Neuronal stem cell (in vitro differentiated cells): Measurements from ENCODE around the gene OTUD7B.

Experiments
- DNase-seq: peaks from one replicate; pipeline ENCODE4 v3.0.0-alpha.2; 2013; ENCODE audit warnings: low spot score
- H2AFZ ChIP-seq: one replicate; pipeline ENCODE4 v1.6.1; 2013; ENCODE audit warnings: mild to moderate bottlenecking, low read length, inconsistent platforms
- H2AK5ac ChIP-seq: 2 replicates; pipeline ENCODE4 v1.6.1; 2013; ENCODE audit warnings: low read depth, mild to moderate bottlenecking, inconsistent platforms, low read length, moderate library complexity, mixed read lengths
- H2BK120ac ChIP-seq: 2 replicates; pipeline ENCODE4 v1.6.1; 2013; ENCODE audit warnings: low read depth, mild to moderate bottlenecking, inconsistent platforms, low read length, moderate library complexity, mixed read lengths
- H2BK12ac ChIP-seq: one replicate; pipeline ENCODE4 v1.6.1; 2013; ENCODE audit warnings: low read length, inconsistent platforms
- H2BK15ac ChIP-seq: 2 replicates; pipeline ENCODE4 v1.6.1; 2013; ENCODE audit warnings: mild to moderate bottlenecking, low read length, inconsistent platforms, mixed read lengths
- H2BK5ac ChIP-seq: one replicate; pipeline ENCODE4 v1.6.1; 2013; ENCODE audit warnings: inconsistent platforms, mild to moderate bottlenecking, low read length, moderate library complexity
- H3K14ac ChIP-seq: one replicate; pipeline ENCODE4 v1.6.1; 2013; ENCODE audit warnings: low read length, inconsistent platforms
- H3K18ac ChIP-seq: 2 replicates; pipeline ENCODE4 v1.6.1; 2013; ENCODE audit warnings: low read length, inconsistent platforms
- H3K23ac ChIP-seq: 2 replicates; pipeline ENCODE4 v1.6.1; 2013; ENCODE audit warnings: low read depth, mild to moderate bottlenecking, mixed read lengths, low read length, inconsistent platforms; ENCODE audit not compliant: poor library complexity
- H3K27ac ChIP-seq: replicated peaks from 3 replicates; pipeline ENCODE4 v1.5.1; 2013; ENCODE audit warnings: low read length, inconsistent platforms
- H3K27me3 ChIP-seq, 3 experiments: 2 replicates each; pipeline ENCODE4 v1.6.1; 2013; ENCODE audit warnings: low read length in 3 of 3, mild to moderate bottlenecking in 2 of 3, inconsistent platforms in 1 of 3, low read depth in 1 of 3, mixed read lengths in 1 of 3, moderate library complexity in 1 of 3; ENCODE audit not compliant: control insufficient read depth in 3 of 3, insufficient read depth in 3 of 3
- H3K36me3 ChIP-seq, 2 donors: replicated peaks in 1 of 2; 2 replicates each; pipeline ENCODE4 v1.6.1; 2013; ENCODE audit warnings: low read length in 2 of 2; ENCODE audit not compliant: control insufficient read depth in 2 of 2, insufficient read depth in 2 of 2
- H3K4ac ChIP-seq: 2 replicates; pipeline ENCODE4 v1.6.1; 2013; ENCODE audit warnings: inconsistent platforms, mild to moderate bottlenecking, low read length, moderate library complexity
- H3K4me1 ChIP-seq, 2 donors: 1 replicate in 1 of 2; 2 replicates in 1 of 2; pipeline ENCODE4 v1.6.1; 2013; ENCODE audit warnings: low read length in 2 of 2, low read depth in 1 of 2; ENCODE audit not compliant: control insufficient read depth in 2 of 2, insufficient read depth in 1 of 2
- H3K4me2 ChIP-seq: one replicate; pipeline ENCODE4 v1.6.1; 2013; ENCODE audit warnings: mild to moderate bottlenecking, low read length, inconsistent platforms; ENCODE audit not compliant: insufficient read depth, poor library complexity, severe bottlenecking
- H3K4me3 ChIP-seq, 2 donors: 2 replicates each; pipeline ENCODE4 v1.5.1; 2013; ENCODE audit warnings: low read length in 2 of 2, mild to moderate bottlenecking in 2 of 2, inconsistent platforms in 1 of 2, moderate library complexity in 1 of 2
- H3K79me1 ChIP-seq: one replicate; pipeline ENCODE4 v1.6.1; 2013; ENCODE audit warnings: low read depth, mild to moderate bottlenecking, inconsistent platforms, low read length, moderate library complexity
- H3K9ac ChIP-seq: one replicate; pipeline ENCODE4 v1.6.1; 2013; ENCODE audit warnings: mild to moderate bottlenecking, low read depth, low read length, inconsistent platforms; ENCODE audit not compliant: poor library complexity
- H3K9me3 ChIP-seq, 2 donors: replicated peaks in 1 of 2; 2 replicates each; pipeline versions ENCODE3 to v1.6.1; 2013; ENCODE audit warnings: low read length in 2 of 2, mild to moderate bottlenecking in 2 of 2, inconsistent platforms in 1 of 2, low read depth in 1 of 2, mixed read lengths in 1 of 2, moderate library complexity in 1 of 2; ENCODE audit not compliant: control insufficient read depth in 2 of 2, insufficient read depth in 1 of 2
- H4K8ac ChIP-seq: one replicate; pipeline ENCODE4 v1.6.1; 2013; ENCODE audit warnings: low read depth, mild to moderate bottlenecking, inconsistent platforms, low read length, moderate library complexity
- H4K91ac ChIP-seq: one replicate; pipeline ENCODE4 v1.6.1; 2013; ENCODE audit warnings: low read length, low read depth, mild to moderate bottlenecking, inconsistent platforms; ENCODE audit not compliant: poor library complexity
- WGBS, 2 donors: extraction: QIAGEN DNeasy Blood & Tissue Kit; methylation state at CpG; one replicate each; pipeline ENCODE4 v1.1.7; 2013; ENCODE audit warnings: missing lambda C conversion rate in 2 of 2, mixed read lengths in 1 of 2; ENCODE audit not compliant: insufficient read length in 2 of 2, insufficient replicate concordance in 1 of 2; ENCODE audit errors: extremely low coverage in 2 of 2; 5-methylcytosine and 5-hydroxymethylcytosine counted together

Gene OTUD7B

DNA sequence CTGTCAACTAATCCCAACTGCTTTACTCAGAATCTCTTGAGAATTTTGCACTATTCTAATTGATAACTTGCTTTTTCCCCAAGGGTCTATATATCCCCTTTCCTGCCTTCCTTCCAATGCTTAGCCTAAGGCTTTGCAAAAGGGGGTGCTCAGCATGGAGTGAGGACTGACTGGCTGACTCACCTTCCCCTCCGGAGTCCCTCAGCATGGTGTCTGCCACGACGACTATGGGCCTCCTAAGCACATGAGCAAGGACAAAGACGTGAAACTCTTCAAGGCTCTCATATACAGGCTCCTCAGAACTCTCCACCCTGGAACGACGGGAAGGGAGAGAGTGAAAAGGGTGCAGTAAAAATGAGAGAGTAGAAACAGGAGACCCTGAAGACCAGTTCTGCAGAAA is 60.6 kb downstream of the OTUD7B start:
- Histone ChIP-seq H3K23ac (no peak overlapping the region), H3K79me1 (no peaks in the 10 kb centered on the region), H2BK120ac (no peak overlapping the region), H3K36me3 (peaks cover 11 to 52% of the 10 kb centered on the region in 2 donors), H3K9ac (no peak overlapping the region), H2BK12ac (no peak overlapping the region), H4K91ac (no peak overlapping the region), H3K4me1 (no peaks in the 10 kb centered on the region), H3K4me3 (no peak overlapping the region), H2AFZ (no peak overlapping the region), H3K14ac (no peak overlapping the region), H3K27me3 (no peaks in the 10 kb centered on the region), H3K4ac (no peak overlapping the region), H4K8ac (no peak overlapping the region), H3K9me3 (no peaks in the 10 kb centered on the region), H2BK5ac (no peak overlapping the region), H2BK15ac (no peak overlapping the region), H2AK5ac (no peak overlapping the region), H3K4me2 (no peak overlapping the region), H3K27ac (no peak overlapping the region), H3K18ac (no peak overlapping the region)
- no CpG with 5 or more reads among the region's 6 CpGs for WGBS, 2 donors
- DNase-seq = no peak

DNA sequence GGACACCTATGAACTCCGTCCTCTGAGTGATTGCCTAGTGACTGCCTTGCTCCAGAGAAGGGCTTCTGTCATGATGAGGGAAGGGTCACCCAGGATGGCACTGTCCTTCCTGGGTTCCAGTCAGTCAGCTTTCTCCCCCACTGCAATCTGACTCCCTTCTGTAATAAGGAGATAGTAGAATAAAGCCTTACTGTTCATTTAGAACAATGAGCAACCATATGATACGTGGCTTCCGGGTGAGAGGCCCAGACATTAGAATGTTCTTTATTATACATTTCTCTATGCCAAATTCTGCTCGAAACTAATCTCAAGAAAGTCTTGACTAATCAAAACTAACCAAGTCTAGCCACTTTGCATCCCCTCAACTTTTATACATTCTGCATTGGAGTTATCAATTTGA is 65.3 kb downstream of the OTUD7B start:
- H3K4ac ChIP-seq = no peak overlapping the region
- H3K4me3 ChIP-seq = no peak overlapping the region
- no peak overlapping the region for H2BK15ac ChIP-seq
- no peak overlapping the region for H2AK5ac ChIP-seq
- H3K79me1 ChIP-seq = no peaks in the 10 kb centered on the region
- no peaks in the 10 kb centered on the region for H3K27me3 ChIP-seq
- H3K23ac ChIP-seq = no peak overlapping the region
- H3K27ac ChIP-seq = no peak overlapping the region
- H2BK5ac ChIP-seq = no peak overlapping the region
- peaks cover 25 to 59% of the 10 kb centered on the region in 2 donors for H3K36me3 ChIP-seq
- H3K9me3 ChIP-seq = no peaks in the 10 kb centered on the region
- H2AFZ ChIP-seq = no peak overlapping the region
- no peak overlapping the region for H3K4me2 ChIP-seq
- H4K8ac ChIP-seq = no peak overlapping the region
- H3K4me1 ChIP-seq = peaks cover 0 to 5% of the 10 kb centered on the region in 2 donors
- no peak overlapping the region for H3K18ac ChIP-seq
- no peak overlapping the region for H3K14ac ChIP-seq
- H4K91ac ChIP-seq = no peak overlapping the region
- no peak overlapping the region for H2BK120ac ChIP-seq
- no peak overlapping the region for H3K9ac ChIP-seq
- DNase-seq = no peak
- no peak overlapping the region for H2BK12ac ChIP-seq
- no CpG with 5 or more reads among the region's 4 CpGs for WGBS, 2 donors

DNA sequence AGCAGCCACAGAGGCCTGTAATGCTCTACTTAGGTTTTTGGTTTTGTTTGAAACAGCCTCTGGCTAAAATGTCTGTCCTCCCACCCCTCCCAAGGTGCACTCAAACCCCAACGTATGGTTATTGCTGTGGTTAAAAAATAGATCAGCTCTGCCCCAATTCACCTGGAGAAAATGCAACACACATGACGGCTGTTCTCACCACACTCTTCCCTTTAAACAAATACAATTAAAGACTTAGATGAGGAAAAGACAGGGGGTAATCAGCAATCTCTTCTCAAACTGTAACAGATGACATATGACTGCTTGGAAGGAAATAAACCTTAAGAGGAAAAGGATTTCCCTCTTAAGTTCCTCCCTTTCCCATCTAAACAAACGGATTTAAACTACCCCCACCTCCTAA is 67.6 kb downstream of the OTUD7B start:
- Histone ChIP-seq H2BK5ac (no peak overlapping the region), H3K4me2 (no peak overlapping the region), H3K36me3 (peaks cover 20 to 37% of the 10 kb centered on the region in 2 donors), H2BK15ac (no peak overlapping the region), H3K4me3 (no peak overlapping the region), H3K9me3 (no peaks in the 10 kb centered on the region), H3K14ac (no peak overlapping the region), H3K79me1 (no peaks in the 10 kb centered on the region), H3K4me1 (peaks cover under 1 to 12% of the 10 kb centered on the region in 2 donors), H3K23ac (no peak overlapping the region), H3K18ac (no peak overlapping the region), H4K91ac (no peak overlapping the region), H2BK120ac (no peak overlapping the region), H2AFZ (no peak overlapping the region), H4K8ac (no peak overlapping the region), H2AK5ac (no peak overlapping the region), H3K4ac (no peak overlapping the region), H3K27ac (no peak overlapping the region), H2BK12ac (no peak overlapping the region), H3K27me3 (no peaks in the 10 kb centered on the region), H3K9ac (no peak overlapping the region)
- DNase-seq = no peak
- no CpG with 5 or more reads among the region's 3 CpGs for WGBS, 2 donors

DNA sequence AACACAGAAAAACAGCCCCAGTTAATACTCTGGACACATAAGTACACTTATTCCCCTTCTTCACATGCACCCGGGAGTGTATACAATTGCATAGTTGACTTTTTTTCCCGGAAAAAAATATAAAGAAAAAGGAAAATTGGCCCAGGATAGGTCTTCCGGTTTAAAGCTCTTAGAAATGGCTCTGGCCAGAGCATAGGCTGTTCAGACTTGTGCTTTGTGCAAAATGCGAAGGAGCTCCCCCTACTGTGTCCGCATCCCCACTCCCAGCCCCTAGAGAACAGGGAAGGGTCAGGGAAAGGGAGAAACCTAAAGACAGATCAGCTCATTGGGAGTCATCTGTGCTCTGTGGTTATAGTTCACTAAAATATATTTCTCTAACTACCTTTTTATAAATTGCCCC is 68.3 kb downstream of the OTUD7B start:
- no peak overlapping the region for H3K14ac ChIP-seq
- no peak overlapping the region for H2BK12ac ChIP-seq
- H3K4me3 ChIP-seq = no peak overlapping the region
- no peak overlapping the region for H3K18ac ChIP-seq
- peaks cover 20 to 31% of the 10 kb centered on the region in 2 donors for H3K36me3 ChIP-seq
- no peaks in the 10 kb centered on the region for H3K79me1 ChIP-seq
- H3K27me3 ChIP-seq = no peaks in the 10 kb centered on the region
- H2AFZ ChIP-seq = peak overlapping the region; percentile 56
- DNase-seq = peak; percentile 42
- H3K4ac ChIP-seq = no peak overlapping the region
- no peaks in the 10 kb centered on the region for H3K9me3 ChIP-seq
- no peak overlapping the region for H2BK15ac ChIP-seq
- no peak overlapping the region for H4K8ac ChIP-seq
- H3K27ac ChIP-seq = no peak overlapping the region
- no CpG with 5 or more reads among the region's 5 CpGs for WGBS, 2 donors
- no peak overlapping the region for H3K9ac ChIP-seq
- no peak overlapping the region for H2BK5ac ChIP-seq
- H3K23ac ChIP-seq = no peak overlapping the region
- peaks cover 5 to 19% of the 10 kb centered on the region in 2 donors for H3K4me1 ChIP-seq
- no peak overlapping the region for H4K91ac ChIP-seq
- H2BK120ac ChIP-seq = no peak overlapping the region
- H3K4me2 ChIP-seq = no peak overlapping the region
- H2AK5ac ChIP-seq = no peak overlapping the region
